Gastrocnemius medialis (tissue), 4 donors: ENCODE measurements around the gene CC2D2A.

ENCODE experiments used
- POLR2A ChIP-seq, 2 donors: fragments of 450-650 bp; IDR thresholded peaks; one replicate each; pipeline ENCODE4 v1.6.1; 2017; ENCODE audit warnings: antibody characterized with exemption in 2 of 2, mild to moderate bottlenecking in 2 of 2, moderate library complexity in 2 of 2
- TF ChIP-seq, protein P1 (sequence below), 5 experiments: fragments of 450-650 bp in 3 of 5; fragments of 200-600 bp in 2 of 5; sonication (generic) in 2 of 5; IDR thresholded peaks in 4 of 5; conservative IDR thresholded peaks in 1 of 5; 1 replicate in 4 of 5; 2 replicates in 1 of 5; pipeline ENCODE4 v1.5.1; 2016 to 2019; ENCODE audit warnings: antibody characterized with exemption in 5 of 5, mild to moderate bottlenecking in 3 of 5, moderate library complexity in 3 of 5

DNA sequence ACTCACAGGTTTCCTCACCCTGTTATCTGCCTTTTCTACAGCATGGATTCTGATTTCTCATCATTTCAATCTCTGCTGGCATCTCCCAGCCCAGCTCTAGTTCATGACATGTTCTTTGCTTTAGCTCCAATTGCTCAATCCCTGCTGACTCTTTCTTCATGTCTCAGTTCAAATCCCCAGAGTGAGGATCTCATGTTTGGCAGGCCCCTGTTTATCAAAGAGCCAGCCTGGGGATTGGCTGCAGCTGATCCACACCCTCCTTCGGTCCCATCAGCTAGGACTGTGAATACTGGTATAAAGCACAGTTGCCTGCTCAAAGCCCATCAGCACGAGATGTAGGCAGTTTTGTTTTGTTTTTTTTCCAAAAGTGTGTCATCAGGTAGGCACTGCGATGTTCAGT lies 14.4 kb upstream of the CC2D2A start:
- TF ChIP-seq, protein P1, sequence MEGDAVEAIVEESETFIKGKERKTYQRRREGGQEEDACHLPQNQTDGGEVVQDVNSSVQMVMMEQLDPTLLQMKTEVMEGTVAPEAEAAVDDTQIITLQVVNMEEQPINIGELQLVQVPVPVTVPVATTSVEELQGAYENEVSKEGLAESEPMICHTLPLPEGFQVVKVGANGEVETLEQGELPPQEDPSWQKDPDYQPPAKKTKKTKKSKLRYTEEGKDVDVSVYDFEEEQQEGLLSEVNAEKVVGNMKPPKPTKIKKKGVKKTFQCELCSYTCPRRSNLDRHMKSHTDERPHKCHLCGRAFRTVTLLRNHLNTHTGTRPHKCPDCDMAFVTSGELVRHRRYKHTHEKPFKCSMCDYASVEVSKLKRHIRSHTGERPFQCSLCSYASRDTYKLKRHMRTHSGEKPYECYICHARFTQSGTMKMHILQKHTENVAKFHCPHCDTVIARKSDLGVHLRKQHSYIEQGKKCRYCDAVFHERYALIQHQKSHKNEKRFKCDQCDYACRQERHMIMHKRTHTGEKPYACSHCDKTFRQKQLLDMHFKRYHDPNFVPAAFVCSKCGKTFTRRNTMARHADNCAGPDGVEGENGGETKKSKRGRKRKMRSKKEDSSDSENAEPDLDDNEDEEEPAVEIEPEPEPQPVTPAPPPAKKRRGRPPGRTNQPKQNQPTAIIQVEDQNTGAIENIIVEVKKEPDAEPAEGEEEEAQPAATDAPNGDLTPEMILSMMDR (IDR thresholded peaks at IDR 0.05 in 4 of 5, conservative IDR thresholded peaks at IDR 0.05 in 1 of 5), result no peak
- peak in 1 of 2 donors; percentile 18 for TF ChIP-seq POLR2A (IDR thresholded peaks at IDR 0.05)
